Ovary (tissue), 3 donors: ENCODE measurements around the gene MGAT5B.

ENCODE experiments used
- CTCF ChIP-seq, 3 donors: fragments of 450-650 bp in 2 of 3; fragments of 200-600 bp in 1 of 3; IDR thresholded peaks; one replicate each; pipeline versions ENCODE4 v1.5.1 to v1.8.0; 2016 to 2022; ENCODE audit warnings: antibody characterized with exemption in 3 of 3, mild to moderate bottlenecking in 1 of 3
- EP300 ChIP-seq: sonication (generic); formaldehyde crosslinking; IDR thresholded peaks from one replicate; pipeline ENCODE4 v1.6.1; 2017; ENCODE audit warnings: antibody characterized with exemption
- POLR2A ChIP-seq: fragments of 450-650 bp; IDR thresholded peaks from one replicate; pipeline ENCODE4 v1.6.1; 2017; ENCODE audit warnings: antibody characterized with exemption, mild to moderate bottlenecking, moderate library complexity
- donor health status: DM: no; HTN: no; CAD: no.

GRCh38 chr17:76955191-76955590, 87.0 kb downstream of the MGAT5B start:
- TF ChIP-seq CTCF (IDR thresholded peaks at IDR 0.05), result no peak
- no peak for TF ChIP-seq POLR2A
- TF ChIP-seq EP300, result no peak
